22Rv1 (cell line): ENCODE results near the gene CDH24.

Experiments
- ZFX ChIP-seq: fragments of 450-650 bp; IDR thresholded peaks from 2 replicates; pipeline ENCODE4 v1.6.1; 2017; ENCODE audit warnings: antibody characterized with exemption, borderline replicate concordance
- TF ChIP-seq, protein P1 (sequence below): fragments of 450-650 bp; IDR thresholded peaks from 2 replicates; pipeline ENCODE4 v1.5.1; 2017; ENCODE audit warnings: mild to moderate bottlenecking

DNA sequence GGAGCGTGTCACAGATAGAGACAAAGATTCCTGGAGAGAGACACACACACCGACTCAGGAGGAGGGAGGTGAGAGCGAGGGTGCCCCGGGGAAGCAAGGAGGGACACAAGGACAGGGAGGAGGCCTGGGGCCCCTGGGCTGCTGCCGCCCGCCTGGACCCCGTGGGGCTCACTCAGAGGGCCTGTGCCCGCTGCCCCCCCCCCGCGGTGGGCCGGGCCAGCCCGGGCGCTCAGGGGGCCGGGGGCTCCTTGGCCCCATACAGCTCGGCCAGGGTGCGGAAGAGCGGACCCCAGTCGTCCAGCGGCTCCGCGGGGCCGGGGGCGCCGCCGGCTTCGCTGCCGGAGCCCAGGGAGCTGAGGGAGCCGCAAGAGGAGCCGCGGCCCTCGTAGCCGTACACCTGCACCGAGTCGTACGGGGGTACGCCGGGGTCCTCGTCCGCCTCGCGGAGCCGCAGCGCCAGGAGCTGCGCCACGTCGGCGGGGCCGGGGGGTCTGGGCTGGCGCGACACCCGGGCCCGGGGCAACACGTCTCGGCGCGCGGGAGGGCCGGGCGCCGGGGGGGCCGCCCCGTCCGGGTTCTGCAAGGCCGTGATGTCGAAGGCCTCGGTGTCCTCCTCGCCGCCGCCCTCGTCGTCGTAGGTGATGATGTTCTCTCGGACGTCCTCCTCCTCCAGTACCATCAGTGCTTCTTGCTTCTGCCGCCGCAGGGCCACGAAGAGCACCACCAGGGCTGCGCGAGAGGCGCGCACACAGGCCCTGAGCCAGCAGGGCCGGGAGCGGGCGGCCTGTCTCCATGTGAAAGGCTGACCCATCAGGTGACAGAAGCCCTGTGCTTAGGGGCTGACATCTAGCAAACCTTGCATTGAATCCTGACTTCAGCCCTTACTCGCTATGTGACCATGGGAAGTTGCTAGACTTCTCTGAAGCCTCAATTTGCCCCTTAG, 9.3 kb downstream of the CDH24 start:
- TF ChIP-seq, protein P1, sequence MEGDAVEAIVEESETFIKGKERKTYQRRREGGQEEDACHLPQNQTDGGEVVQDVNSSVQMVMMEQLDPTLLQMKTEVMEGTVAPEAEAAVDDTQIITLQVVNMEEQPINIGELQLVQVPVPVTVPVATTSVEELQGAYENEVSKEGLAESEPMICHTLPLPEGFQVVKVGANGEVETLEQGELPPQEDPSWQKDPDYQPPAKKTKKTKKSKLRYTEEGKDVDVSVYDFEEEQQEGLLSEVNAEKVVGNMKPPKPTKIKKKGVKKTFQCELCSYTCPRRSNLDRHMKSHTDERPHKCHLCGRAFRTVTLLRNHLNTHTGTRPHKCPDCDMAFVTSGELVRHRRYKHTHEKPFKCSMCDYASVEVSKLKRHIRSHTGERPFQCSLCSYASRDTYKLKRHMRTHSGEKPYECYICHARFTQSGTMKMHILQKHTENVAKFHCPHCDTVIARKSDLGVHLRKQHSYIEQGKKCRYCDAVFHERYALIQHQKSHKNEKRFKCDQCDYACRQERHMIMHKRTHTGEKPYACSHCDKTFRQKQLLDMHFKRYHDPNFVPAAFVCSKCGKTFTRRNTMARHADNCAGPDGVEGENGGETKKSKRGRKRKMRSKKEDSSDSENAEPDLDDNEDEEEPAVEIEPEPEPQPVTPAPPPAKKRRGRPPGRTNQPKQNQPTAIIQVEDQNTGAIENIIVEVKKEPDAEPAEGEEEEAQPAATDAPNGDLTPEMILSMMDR = no peak
- TF ChIP-seq ZFX = no peak
